ENCODE measurements around the gene GRIN1. TPM values are rescaled to one million over a fixed set of nuclear protein-coding genes. Genes with fewer than 3 reads are reported as not detected.
A peak's percentile ranks its signal among the peaks of the same experiment; 100 is the strongest.

Gene GRIN1
- total RNA-seq, 2 experiments from 2014 or later, result not detected

- ChIA-PET POLR2A (interaction anchor here (2.0 to 3.4 kb wide), 2 partner anchors 10 to 68 kb away, joined by 5 to 27 read pairs; partner anchors contain the start of genes ANAPC2 and SSNA1), CTCF (interaction anchor here (1.2 to 2.1 kb wide), 2 partner anchors 9 to 38 kb away, joined by 4 to 12 read pairs; partner anchors contain the start of genes ANAPC2 and SSNA1)
- H3K4me1 Mint-ChIP-seq (ENCODE audit: low read depth), result peaks cover 27% of the 10 kb centered on the region
- no peak for DNase-seq
- no peaks in the 10 kb centered on the region for H3K9me3 Mint-ChIP-seq (ENCODE audit: insufficient read depth)
- H3K27ac Mint-ChIP-seq, result no peak overlapping the region
- H3K36me3 Mint-ChIP-seq (ENCODE audit: low read depth), result peaks cover 4% of the 10 kb centered on the region
- H3K4me3 Mint-ChIP-seq, result no peak overlapping the region
- no peaks in the 10 kb centered on the region for H3K27me3 Mint-ChIP-seq (ENCODE audit: low read depth)
- no peak for ATAC-seq
Measured at GRCh38 chr9:137198051-137198901, 59.3 kb downstream of the GRIN1 start.

- Mint-ChIP-seq H3K27me3 (ENCODE audit: low read depth) (no peaks in the 10 kb centered on the region), H3K4me3 (no peak overlapping the region), H3K4me1 (ENCODE audit: low read depth) (peaks cover 32% of the 10 kb centered on the region), H3K27ac (no peak overlapping the region), H3K9me3 (ENCODE audit: insufficient read depth) (no peaks in the 10 kb centered on the region), H3K36me3 (ENCODE audit: low read depth) (peaks cover 4% of the 10 kb centered on the region)
- DNase-seq, result no peak
- ChIA-PET POLR2A (interaction anchor here (2.0 to 3.4 kb wide), 2 partner anchors 10 to 69 kb away, joined by 5 to 27 read pairs; partner anchors contain the start of genes ANAPC2 and SSNA1), CTCF (interaction anchor here (1.2 to 2.1 kb wide), 2 partner anchors 10 to 37 kb away, joined by 4 to 12 read pairs; partner anchors contain the start of genes ANAPC2 and SSNA1)
- no peak for ATAC-seq
Measured at GRCh38 chr9:137198902-137199283, 59.9 kb downstream of the GRIN1 start.

- DNase-seq (no peak), ATAC-seq (no peak)
- H3K27ac Mint-ChIP-seq, result peak overlapping the region; percentile 55
- no peaks in the 10 kb centered on the region for H3K27me3 Mint-ChIP-seq (ENCODE audit: low read depth)
- H3K36me3 Mint-ChIP-seq (ENCODE audit: low read depth), result peaks cover 6% of the 10 kb centered on the region
- CTCF ChIA-PET, result interaction anchor here (1.2 to 2.1 kb wide), 2 partner anchors 10 to 37 kb away, joined by 4 to 12 read pairs; partner anchors contain the start of genes ANAPC2 and SSNA1
- peaks cover 38% of the 10 kb centered on the region for H3K4me1 Mint-ChIP-seq (ENCODE audit: low read depth)
- POLR2A ChIA-PET, result interaction anchor here (2.0 to 3.4 kb wide), 2 partner anchors 11 to 70 kb away, joined by 5 to 27 read pairs; partner anchors contain the start of genes ANAPC2 and SSNA1
- no peaks in the 10 kb centered on the region for H3K9me3 Mint-ChIP-seq (ENCODE audit: insufficient read depth)
- peak overlapping the region; percentile 72 for H3K4me3 Mint-ChIP-seq
Measured at GRCh38 chr9:137199411-137200121, 60.6 kb downstream of the GRIN1 start.

- H3K27me3 Mint-ChIP-seq (ENCODE audit: low read depth), result no peaks in the 10 kb centered on the region
- peak within 1 kb of the TSS; percentile 86 for H3K4me3 Mint-ChIP-seq
- DNase-seq, result peak; percentile 99
- ATAC-seq, result peak; percentile 97
- ChIA-PET CTCF (interaction anchor here (0.6 to 1.9 kb wide), 8 partner anchors 8 to 133 kb away, joined by 3 to 13 read pairs (median 4); partner anchors contain the start of genes ANAPC2 and SSNA1), POLR2A (interaction anchor here (0.7 to 1.9 kb wide), 9 partner anchors 13 to 393 kb away, joined by 3 to 20 read pairs (median 4); partner anchors contain the start of genes ANAPC2, NELFB, SSNA1 and TUBB4B)
- peaks cover 39% of the 10 kb centered on the region for H3K4me1 Mint-ChIP-seq (ENCODE audit: low read depth)
- H3K9me3 Mint-ChIP-seq (ENCODE audit: insufficient read depth), result no peaks in the 10 kb centered on the region
- peak within 1 kb of the TSS; percentile 86 for H3K27ac Mint-ChIP-seq
- H3K36me3 Mint-ChIP-seq (ENCODE audit: low read depth), result peaks cover 6% of the 10 kb centered on the region
Measured at GRCh38 chr9:137200311-137201204, 61.6 kb downstream of the GRIN1 start, which contains the start of gene TPRN. TSS of gene TPRN (minus strand) at chr9:137200741. CDS start at chr9:137200711, 30 bp downstream.

GRCh38 chr9:137201205-137201868 lies 62.4 kb downstream of the GRIN1 start:
- Mint-ChIP-seq H3K9me3 (ENCODE audit: insufficient read depth) (no peaks in the 10 kb centered on the region), H3K4me1 (ENCODE audit: low read depth) (peaks cover 43% of the 10 kb centered on the region), H3K36me3 (ENCODE audit: low read depth) (peaks cover 8% of the 10 kb centered on the region), H3K27ac (peak overlapping the region; percentile 86), H3K4me3 (peak overlapping the region; percentile 86), H3K27me3 (ENCODE audit: low read depth) (no peaks in the 10 kb centered on the region)
- DNase-seq (no peak), ATAC-seq (no peak)
- ChIA-PET CTCF (interaction anchor here (0.6 to 1.9 kb wide), 8 partner anchors 9 to 133 kb away, joined by 3 to 13 read pairs (median 4); partner anchors contain the start of genes ANAPC2 and SSNA1), POLR2A (interaction anchor here (0.6 to 1.9 kb wide), 9 partner anchors 13 to 394 kb away, joined by 3 to 20 read pairs (median 4); partner anchors contain the start of genes ANAPC2, NELFB, SSNA1 and TUBB4B)

- peaks cover 20% of the 10 kb centered on the region for H3K36me3 Mint-ChIP-seq (ENCODE audit: low read depth)
Measured at GRCh38 chr9:137202966-137203365, 64.0 kb downstream of the GRIN1 start.

GRCh38 chr9:137204731-137205125 lies 65.8 kb downstream of the GRIN1 start:
- POLR2A ChIA-PET, result interaction anchor here (0.6 to 2.6 kb wide), 9 partner anchors 9 to 109 kb away, joined by 3 to 12 read pairs (median 4); partner anchors contain the start of genes RNF208 and SSNA1
- Mint-ChIP-seq H3K27me3 (ENCODE audit: low read depth) (no peaks in the 10 kb centered on the region), H3K9me3 (ENCODE audit: insufficient read depth) (no peaks in the 10 kb centered on the region), H3K27ac (peak overlapping the region; percentile 97), H3K4me1 (ENCODE audit: low read depth) (peaks cover 51% of the 10 kb centered on the region), H3K4me3 (peak overlapping the region; percentile 94), H3K36me3 (ENCODE audit: low read depth) (peaks cover 31% of the 10 kb centered on the region)
- DNase-seq (no peak), ATAC-seq (no peak)
- CTCF ChIA-PET, result interaction anchor here (0.9 to 1.8 kb wide), 7 partner anchors 16 to 302 kb away, joined by 3 to 7 read pairs (median 3); partner anchors contain the start of gene SSNA1

More at GRCh38 chr9:137202966-137203365, 64.0 kb downstream of the GRIN1 start:
- Mint-ChIP-seq H3K27me3 (ENCODE audit: low read depth) (no peaks in the 10 kb centered on the region), H3K27ac (no peak overlapping the region), H3K9me3 (ENCODE audit: insufficient read depth) (no peaks in the 10 kb centered on the region), H3K4me1 (ENCODE audit: low read depth) (peaks cover 57% of the 10 kb centered on the region), H3K4me3 (no peak overlapping the region)
- ChIA-PET CTCF (interaction anchor here (0.9 to 1.1 kb wide), 2 partner anchors 24 to 34 kb away, joined by 3 read pairs; partner anchors contain the start of gene RNF224), POLR2A (interaction anchor here (1.0 kb wide), 1 partner anchor 14 kb away, joined by 3 read pairs; the partner anchor contains the start of genes ANAPC2 and SSNA1)
- DNase-seq (no peak), ATAC-seq (no peak)

- ChIA-PET CTCF (interaction anchor here (0.9 to 1.8 kb wide), 7 partner anchors 17 to 303 kb away, joined by 3 to 7 read pairs (median 4); partner anchors contain the start of gene SSNA1), POLR2A (interaction anchor here (0.7 to 2.6 kb wide), 10 partner anchors 10 to 110 kb away, joined by 4 to 12 read pairs (median 4); partner anchors contain the start of genes RNF208 and SSNA1)
- Mint-ChIP-seq H3K4me1 (ENCODE audit: low read depth) (peaks cover 51% of the 10 kb centered on the region), H3K36me3 (ENCODE audit: low read depth) (peaks cover 33% of the 10 kb centered on the region), H3K9me3 (ENCODE audit: insufficient read depth) (no peaks in the 10 kb centered on the region), H3K27me3 (ENCODE audit: low read depth) (no peaks in the 10 kb centered on the region), H3K4me3 (peak within 1 kb of the TSS; percentile 94), H3K27ac (peak within 1 kb of the TSS; percentile 97)
- peak; percentile 96 for DNase-seq
- ATAC-seq, result peak; percentile 57
Measured at GRCh38 chr9:137205126-137206069, 66.4 kb downstream of the GRIN1 start, which contains the start of the genes NDOR1 and TMEM203. TSS of gene NDOR1 (plus strand) at chr9:137205700. CDS start at chr9:137205778, 78 bp downstream. TSS of gene TMEM203 (minus strand) at chr9:137205648. CDS start at chr9:137205414, 234 bp downstream.

GRCh38 chr9:137206602-137207001 lies 67.6 kb downstream of the GRIN1 start:
- DNase-seq (no peak), ATAC-seq (no peak)
- ChIA-PET POLR2A (interaction anchor here (0.8 to 2.6 kb wide), 4 partner anchors 16 to 76 kb away, joined by 3 to 12 read pairs (median 6); partner anchors contain the start of gene RNF208), CTCF (interaction anchor here (1.4 to 1.6 kb wide), 2 partner anchors 30 to 171 kb away, joined by 3 to 5 read pairs; no protein-coding TSS in a partner anchor)
- peaks cover 37% of the 10 kb centered on the region for H3K36me3 Mint-ChIP-seq (ENCODE audit: low read depth)
- H3K27me3 Mint-ChIP-seq (ENCODE audit: low read depth), result no peaks in the 10 kb centered on the region
- no peaks in the 10 kb centered on the region for H3K9me3 Mint-ChIP-seq (ENCODE audit: insufficient read depth)
- H3K4me3 Mint-ChIP-seq, result peak overlapping the region; percentile 94
- H3K27ac Mint-ChIP-seq, result peak overlapping the region; percentile 97
- peaks cover 44% of the 10 kb centered on the region for H3K4me1 Mint-ChIP-seq (ENCODE audit: low read depth)

Measured in activated CD8-positive, alpha-beta T cell treated with anti-CD3 and anti-CD28 coated beads, Interleukin-2, amount 10 ng/mL, durations not matched to agents 7 days and 5 days (primary cell).